ENCODE data around the gene DDHD1.

- peak; percentile 31 to 81 (median 64) for TF ChIP-seq CTCF (IDR thresholded peaks at IDR 0.05)
- no peak for TF ChIP-seq EP300 (IDR thresholded peaks at IDR 0.05)
These were observed 98.1 kb downstream of the DDHD1 start for GRCh38 chr14:53055003-53055402.

Data from sigmoid colon (tissue), 4 donors.